ENCODE results near the gene METAP2.
"Not testable (repeated sequence)": the region's sequence is repeated elsewhere in the genome, so short reads cannot be mapped to it uniquely, and the experiment has no call there.

METAP2 gene

DNA sequence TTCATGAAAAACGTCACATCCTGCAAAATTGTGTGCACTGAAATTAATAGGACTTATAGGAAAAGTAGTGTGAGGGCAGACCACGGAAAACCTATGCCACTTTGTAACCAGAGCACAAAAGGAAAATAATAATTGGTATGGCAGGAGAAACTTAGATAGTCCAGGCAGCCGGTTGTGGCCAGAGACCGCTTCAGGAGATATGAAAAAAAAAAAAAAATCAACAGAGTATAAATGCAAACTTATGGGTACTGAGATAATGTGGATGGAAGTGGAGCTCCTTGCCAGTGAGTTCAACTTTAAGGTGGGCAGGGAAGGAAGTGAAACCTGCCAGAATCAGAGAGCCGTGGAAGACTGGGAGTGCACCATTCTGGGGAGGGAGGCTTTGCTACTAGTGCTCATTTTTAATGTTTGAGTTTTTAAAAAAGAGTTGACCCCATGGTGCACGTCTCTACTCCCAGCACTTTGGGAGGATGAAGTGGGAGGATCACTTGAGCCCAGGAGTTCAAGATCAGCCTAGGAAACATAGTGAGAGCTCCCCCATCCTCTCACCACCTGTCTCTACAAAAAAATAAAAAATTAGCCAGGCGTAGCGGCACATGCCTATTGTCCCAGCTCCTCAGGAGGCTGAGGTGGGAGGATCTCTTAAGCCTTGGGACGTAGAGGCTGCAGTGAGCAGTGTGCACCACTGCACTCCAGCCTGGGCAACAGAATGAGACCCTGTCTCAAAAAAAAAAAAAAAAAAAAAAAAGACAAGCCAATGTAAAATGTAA, 34.3 kb upstream of the METAP2 start:
- TF ChIP-seq, protein P1, sequence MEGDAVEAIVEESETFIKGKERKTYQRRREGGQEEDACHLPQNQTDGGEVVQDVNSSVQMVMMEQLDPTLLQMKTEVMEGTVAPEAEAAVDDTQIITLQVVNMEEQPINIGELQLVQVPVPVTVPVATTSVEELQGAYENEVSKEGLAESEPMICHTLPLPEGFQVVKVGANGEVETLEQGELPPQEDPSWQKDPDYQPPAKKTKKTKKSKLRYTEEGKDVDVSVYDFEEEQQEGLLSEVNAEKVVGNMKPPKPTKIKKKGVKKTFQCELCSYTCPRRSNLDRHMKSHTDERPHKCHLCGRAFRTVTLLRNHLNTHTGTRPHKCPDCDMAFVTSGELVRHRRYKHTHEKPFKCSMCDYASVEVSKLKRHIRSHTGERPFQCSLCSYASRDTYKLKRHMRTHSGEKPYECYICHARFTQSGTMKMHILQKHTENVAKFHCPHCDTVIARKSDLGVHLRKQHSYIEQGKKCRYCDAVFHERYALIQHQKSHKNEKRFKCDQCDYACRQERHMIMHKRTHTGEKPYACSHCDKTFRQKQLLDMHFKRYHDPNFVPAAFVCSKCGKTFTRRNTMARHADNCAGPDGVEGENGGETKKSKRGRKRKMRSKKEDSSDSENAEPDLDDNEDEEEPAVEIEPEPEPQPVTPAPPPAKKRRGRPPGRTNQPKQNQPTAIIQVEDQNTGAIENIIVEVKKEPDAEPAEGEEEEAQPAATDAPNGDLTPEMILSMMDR (IDR thresholded peaks at IDR 0.05; ENCODE audit: borderline replicate concordance, insufficient read depth, low read depth, low read length), result no peak
- H3K4me3 ChIP-seq (ENCODE audit: low read depth, low read length), result no peak overlapping the region

DNA sequence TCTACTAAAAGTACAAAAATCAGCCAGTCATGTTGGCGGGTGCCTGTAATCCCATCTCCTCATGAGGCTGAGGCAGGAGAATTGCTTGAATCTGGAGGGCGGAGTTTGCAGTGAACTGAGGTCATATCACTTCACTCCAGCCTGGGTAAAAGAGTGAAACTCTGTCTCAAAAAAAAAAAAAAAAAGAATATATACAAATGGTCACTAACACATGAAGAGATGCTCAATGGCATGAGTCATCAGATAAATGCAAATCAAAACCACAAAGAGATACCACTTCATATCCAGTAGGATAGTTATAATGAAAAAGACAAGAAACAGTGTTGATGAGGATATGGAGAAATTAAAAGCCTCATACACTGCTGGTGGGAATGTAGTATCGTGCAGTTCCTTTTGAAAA, 33.6 kb upstream of the METAP2 start:
- TF ChIP-seq, protein P1 (IDR thresholded peaks at IDR 0.05; ENCODE audit: borderline replicate concordance, insufficient read depth, low read depth, low read length), result no peak
- H3K4me3 ChIP-seq (ENCODE audit: low read depth, low read length), result no peak overlapping the region

DNA sequence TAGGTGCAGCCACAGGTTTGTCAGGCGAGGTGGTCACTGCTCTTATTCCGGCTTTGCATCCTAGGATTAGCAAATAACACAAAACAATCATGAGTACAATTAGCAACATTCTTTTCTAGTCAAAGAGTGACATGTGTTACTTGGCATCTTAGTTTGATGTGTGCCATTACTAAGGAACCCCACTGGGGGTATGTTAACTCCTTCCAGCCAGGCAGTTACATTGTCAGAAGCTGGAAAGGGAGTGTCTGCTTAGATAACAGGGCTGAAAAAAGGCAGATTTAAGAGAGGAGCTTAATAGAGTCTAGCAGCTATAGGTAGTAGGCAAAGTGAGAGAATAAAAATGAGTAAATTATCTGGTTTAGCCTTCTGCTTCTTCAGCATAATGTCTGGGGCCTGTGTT, 30.5 kb upstream of the METAP2 start:
- TF ChIP-seq, protein P1 (IDR thresholded peaks at IDR 0.05; ENCODE audit: borderline replicate concordance, insufficient read depth, low read depth, low read length), result no peak
- no peak overlapping the region for H3K4me3 ChIP-seq (ENCODE audit: low read depth, low read length)

DNA sequence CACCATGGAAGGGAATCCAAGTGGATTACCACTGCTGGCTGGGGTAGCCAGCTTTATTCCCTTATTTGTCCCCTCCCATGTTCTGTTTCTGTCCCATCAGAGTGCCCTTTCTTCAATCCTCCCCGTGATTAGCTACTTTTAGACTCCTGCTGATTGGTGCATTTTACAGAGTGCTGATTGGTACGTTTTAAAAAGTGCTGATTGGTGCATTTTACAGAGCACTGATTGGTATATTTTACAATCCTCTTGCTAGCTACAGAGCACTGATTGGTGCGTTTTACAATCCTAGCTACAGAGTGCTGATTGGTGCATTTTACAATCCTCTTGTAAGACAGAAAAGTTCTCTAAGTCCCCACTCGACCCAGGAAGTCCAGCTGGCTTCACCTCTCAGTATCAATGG, 28.9 kb upstream of the METAP2 start:
- H3K4me3 ChIP-seq (ENCODE audit: low read depth, low read length), result not testable (repeated sequence)

DNA sequence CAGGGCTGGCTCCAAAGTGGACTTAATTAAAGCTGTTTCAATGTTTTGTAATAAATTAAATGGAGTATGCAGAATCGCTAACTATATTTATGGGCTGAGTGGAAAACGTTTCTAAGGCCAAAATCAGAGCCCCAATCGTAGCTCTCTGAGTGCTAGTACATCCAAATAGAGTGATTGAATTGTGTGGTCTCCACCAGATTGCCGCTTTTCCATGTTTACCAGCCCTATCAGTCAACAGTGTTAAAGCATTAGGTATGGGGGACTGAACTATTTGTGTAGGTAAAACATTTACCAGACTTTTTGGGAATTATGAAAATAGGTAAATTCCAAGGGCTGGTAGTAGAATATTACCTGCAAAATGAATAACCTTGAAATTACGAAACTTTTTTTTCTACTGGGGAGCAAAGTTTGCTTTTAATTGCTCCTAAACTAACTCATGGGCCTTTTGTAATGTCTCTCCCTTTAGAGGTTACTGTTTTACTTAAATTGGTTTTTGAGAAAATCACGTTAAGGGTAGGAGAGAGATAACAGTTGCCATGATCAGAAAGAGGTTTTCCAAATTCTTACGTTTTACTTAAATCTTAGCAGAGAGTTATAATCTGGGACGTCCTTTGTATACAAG, 28.0 kb upstream of the METAP2 start:
- TF ChIP-seq, protein P1 (IDR thresholded peaks at IDR 0.05; ENCODE audit: borderline replicate concordance, insufficient read depth, low read depth, low read length), result no peak

DNA sequence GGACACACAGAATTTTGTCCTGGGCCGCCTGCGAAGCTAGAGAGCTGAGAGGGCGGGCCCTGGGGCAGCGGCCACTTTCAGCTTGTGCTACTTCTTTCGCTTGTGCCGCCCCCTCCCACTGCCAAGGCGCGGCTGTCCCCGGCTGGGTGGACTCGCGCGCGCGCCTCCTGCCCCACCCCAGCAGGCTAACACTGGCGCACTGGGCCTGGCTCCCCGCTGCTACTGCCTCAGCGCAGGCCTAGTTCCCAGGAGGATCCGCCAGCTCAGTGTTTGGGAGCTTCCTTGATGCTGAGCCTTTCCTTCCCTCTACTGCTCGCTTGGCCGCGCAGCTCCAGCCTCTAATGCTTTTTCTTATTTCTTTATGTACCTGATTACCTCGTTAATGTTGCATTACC, 27.4 kb upstream of the METAP2 start:
- TF ChIP-seq, protein P1 (IDR thresholded peaks at IDR 0.05; ENCODE audit: borderline replicate concordance, insufficient read depth, low read depth, low read length), result no peak
- H3K4me3 ChIP-seq (ENCODE audit: low read depth, low read length), result no peak overlapping the region

More for the DNA sequence above, 28.0 kb upstream of the METAP2 start:
- H3K4me3 ChIP-seq (ENCODE audit: low read depth, low read length), result no peak overlapping the region

DNA sequence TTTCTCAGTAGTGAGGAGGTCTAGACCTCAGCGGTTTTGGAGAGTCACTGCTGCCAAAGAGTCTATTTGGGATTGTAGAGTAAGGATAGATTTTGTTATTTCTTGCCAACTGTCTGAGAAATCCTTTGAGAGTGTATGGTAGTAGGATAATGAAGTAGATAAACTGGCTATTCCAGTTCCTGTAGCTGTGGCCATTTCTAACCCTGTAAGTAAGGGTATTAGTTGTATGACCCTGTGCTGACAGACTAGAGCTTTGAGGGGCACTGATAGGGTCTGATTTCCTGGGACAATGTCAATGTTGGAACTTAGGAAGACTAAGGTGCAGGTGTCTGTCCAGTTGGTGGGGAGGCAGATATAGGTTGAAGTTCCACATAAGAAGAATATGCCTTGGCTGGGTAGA, 24.3 kb upstream of the METAP2 start:
- H3K4me3 ChIP-seq (ENCODE audit: low read depth, low read length), result not testable (repeated sequence)

DNA sequence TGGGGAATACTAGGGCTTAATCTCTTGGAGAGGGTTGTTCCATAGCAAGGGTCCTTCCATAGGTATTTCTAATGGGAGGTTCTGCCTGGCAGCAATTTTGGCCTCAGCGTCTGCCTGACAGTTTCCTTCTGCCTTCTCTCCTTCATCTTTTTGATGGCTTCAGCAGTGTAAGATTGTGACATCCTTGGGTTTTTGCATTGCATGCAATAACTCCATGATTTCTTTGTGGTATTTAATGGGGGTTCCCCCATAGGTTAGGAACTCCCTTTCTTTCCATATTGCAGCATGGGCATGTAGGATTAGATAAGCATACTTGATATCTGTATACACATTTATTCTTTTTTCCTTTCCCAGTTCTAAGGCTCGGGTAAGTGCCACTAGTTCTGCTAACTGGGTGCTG, 21.5 kb upstream of the METAP2 start:
- not testable (repeated sequence) for H3K4me3 ChIP-seq (ENCODE audit: low read depth, low read length)

DNA sequence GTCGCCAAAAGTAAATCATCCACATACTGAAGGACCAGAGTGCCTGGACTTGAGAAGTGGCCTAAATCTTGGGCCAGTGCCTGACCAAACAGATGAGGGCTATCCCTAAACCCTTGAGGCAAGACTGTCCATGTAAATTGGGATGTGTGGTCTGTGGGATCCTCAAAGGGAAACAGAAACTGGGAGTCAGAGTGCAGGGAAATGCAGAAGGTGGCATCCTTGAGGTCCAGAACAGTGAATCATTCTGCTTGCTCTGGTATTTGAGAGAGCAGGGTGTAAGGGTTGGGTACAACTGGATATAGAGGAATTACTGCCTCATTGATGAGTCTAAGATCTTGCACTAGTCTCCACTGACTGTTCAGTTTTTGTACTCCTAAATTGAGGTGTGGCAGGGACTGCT, 20.1 kb upstream of the METAP2 start:
- H3K4me3 ChIP-seq (ENCODE audit: low read depth, low read length), result not testable (repeated sequence)

DNA sequence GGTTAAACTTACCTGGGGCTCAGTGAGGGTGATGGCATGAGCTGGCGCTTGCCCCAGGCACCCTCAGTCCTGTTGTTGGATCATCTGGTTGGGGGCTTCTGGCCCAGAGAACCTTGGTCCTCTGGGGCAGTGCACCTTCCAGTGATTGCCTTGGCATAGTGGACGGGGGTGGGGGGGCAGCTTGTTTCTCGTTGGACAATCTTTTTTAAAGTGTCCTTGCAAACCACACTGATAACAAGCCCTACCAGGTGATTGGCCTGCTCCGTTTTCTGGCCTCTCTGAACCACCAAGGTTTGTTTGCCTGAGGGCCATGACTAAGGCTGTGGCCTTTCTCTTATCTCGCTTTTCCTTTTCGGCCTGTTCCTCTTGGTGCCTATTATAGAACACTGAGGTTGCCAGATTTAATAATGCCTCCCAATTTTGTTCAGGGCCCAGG, 19.2 kb upstream of the METAP2 start:
- not testable (repeated sequence) for H3K4me3 ChIP-seq (ENCODE audit: low read depth, low read length)

DNA sequence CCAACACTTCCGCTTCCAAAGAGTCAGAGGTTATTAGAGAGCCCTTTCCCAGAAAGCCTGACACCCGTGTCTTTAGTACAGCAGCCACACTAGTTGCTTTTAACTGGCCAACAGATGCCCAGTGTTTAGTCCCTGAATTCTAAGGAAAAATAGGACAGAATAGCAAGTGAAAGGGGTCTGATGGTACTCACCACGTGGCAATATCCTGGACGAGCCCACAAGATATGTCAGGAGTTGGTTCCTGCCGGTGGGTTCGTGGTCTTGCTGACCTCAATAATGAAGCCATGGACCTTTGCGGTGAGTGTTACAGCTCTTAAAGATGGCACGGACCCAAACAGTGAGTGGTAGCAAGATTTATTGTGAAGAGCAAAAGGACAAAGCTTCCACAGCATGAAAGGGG, 16.3 kb upstream of the METAP2 start:
- not testable (repeated sequence) for H3K4me3 ChIP-seq (ENCODE audit: low read depth, low read length)
